ENCODE data around the gene LEFTY1. TPM values are rescaled to one million over a fixed set of nuclear protein-coding genes. Genes with fewer than 3 reads are reported as not detected.

LEFTY1 gene
- total RNA-seq, 1 donor from 2014 or later = not detected

GRCh38 chr1:225873281-225873850 lies 15.6 kb downstream of the LEFTY1 start:
- DNase-seq (ENCODE audit: low spot score) = no peak

DNA sequence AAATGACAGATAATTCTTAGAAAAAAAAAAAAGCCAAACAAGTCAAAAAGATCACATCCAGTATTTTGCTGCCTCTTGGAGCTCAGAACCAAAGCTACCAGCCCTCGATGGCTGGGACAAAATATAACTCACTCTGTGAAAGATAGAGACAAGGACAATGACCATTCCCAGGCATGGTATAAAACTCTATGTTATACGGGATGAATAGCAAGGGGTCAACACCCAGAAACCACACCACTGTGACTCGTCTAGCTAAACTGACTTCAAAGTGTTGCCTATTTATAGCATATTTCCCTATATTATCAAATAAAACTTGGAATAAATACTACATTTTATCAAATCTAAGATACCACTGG lies 16.9 kb downstream of the LEFTY1 start:
- DNase-seq (ENCODE audit: low spot score) = no peak

GRCh38 chr1:225871359-225872074 lies 17.4 kb downstream of the LEFTY1 start:
- DNase-seq (ENCODE audit: low spot score) = no peak

DNA sequence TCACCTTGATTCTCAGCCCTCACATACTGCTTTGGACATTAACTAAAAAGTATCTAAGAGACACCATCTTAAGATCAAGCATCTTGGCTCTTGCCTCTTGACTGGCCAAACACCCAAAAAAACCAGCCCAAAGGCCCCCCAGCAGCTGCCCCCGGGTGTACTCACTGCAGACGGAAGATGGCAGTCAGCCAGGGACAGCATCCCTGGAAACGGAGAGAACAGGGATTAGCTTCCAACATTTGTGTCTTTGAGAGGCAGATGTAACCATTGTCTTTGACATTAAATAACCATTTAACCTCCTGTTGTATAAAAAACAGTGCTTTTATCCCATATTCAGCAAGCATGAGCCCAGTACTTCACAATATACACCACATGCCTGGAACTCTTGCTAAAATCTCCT lies 18.0 kb downstream of the LEFTY1 start:
- DNase-seq (ENCODE audit: low spot score) = no peak

GRCh38 chr1:225868631-225869330 lies 20.2 kb downstream of the LEFTY1 start:
- no peak for DNase-seq (ENCODE audit: low spot score)

DNA sequence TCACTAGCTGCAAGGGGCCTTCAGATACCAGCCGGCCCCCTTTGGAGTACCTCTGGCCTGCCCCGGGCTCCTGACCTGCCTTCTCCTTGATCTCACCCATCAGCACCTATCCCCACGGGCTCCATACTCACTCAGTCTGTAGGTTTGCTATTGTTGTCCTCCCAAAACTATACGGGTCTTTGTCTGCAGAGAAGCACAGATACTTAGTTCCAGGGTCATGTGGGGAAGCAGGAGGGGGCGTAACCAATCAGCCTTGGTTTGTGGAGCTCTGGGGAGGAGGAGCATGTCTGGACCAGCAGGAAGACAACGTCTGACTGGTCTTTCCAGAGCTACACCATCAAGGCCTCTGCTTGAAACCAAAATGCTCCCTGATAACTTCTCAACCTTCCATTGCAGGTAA lies 22.0 kb downstream of the LEFTY1 start:
- no peak for DNase-seq (ENCODE audit: low spot score)

DNA sequence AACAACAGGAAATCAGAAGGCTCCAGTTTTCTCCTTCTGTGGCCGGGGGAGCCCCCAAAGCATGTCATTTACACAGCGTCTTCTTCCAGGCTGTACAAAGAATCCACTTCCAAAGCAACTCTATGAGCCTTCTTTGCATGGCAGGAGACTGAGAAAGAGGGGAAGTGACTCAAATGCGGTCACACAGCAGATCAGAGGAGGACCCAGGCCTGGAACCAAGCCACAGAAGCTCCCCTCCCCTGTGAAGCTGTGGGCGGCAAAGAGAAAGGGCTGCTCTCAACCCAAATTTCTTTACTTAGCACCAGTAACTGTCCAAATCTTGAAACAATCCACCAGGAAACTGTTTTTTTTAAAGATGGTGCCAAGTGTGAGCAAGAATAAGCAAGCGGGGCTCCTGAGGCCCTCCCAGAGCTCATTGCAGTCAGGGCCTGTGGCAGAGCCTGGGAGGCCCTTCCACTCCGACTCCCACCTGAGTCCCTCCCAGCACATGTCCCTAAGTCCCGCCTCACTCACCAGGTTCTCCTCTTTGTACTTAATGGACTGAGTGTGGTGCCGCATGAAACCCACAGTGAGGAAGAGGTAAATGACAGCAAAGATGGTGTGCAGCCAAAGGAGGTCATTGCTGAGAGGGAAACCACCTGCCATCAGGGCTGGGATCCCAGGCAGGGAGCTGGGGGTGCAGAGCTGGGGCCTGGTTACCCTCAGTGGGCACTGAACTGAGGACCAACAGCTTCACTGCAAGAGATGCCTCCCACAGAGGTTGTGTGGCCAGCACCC lies 22.7 kb downstream of the LEFTY1 start:
- DNase-seq (ENCODE audit: low spot score) = no peak

- no peak for DNase-seq (ENCODE audit: low spot score)
Observed at GRCh38 chr1:225865514-225865913, 23.4 kb downstream of the LEFTY1 start.

GRCh38 chr1:225863167-225863566 lies 25.8 kb downstream of the LEFTY1 start:
- DNase-seq (ENCODE audit: low spot score) = no peak

- no peak for DNase-seq (ENCODE audit: low spot score)
Observed at GRCh38 chr1:225862581-225862950, 26.4 kb downstream of the LEFTY1 start.

- no peak for DNase-seq (ENCODE audit: low spot score)
Observed at GRCh38 chr1:225861834-225862580, 26.9 kb downstream of the LEFTY1 start.

DNA sequence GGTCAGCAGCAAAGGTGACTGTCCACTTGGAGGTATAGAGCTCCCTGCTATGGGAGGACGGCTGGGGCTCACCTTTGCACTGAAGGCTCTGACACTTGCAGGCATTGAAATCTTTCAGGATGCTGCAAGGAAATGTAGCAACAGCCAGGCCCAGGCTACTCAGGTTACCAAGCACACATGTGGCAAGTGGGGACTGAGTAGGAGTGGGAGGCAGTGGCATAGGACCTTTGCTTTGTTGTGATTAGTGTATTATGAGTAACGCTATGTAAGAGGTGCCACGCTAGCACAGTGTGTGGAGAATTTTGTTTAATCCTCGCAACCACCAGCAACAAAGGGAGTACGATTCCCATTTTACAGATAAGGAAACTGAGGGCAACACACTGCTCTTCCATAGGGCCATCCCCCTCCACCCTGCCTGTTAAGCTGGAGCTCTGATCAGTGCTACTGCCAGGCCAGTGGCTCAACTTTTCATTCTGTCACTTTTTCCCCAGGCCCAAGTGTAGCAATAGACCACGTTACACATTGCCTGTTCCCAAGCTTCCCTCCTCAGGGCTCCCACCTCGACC lies 28.0 kb downstream of the LEFTY1 start:
- DNase-seq (ENCODE audit: low spot score) = no peak

DNA sequence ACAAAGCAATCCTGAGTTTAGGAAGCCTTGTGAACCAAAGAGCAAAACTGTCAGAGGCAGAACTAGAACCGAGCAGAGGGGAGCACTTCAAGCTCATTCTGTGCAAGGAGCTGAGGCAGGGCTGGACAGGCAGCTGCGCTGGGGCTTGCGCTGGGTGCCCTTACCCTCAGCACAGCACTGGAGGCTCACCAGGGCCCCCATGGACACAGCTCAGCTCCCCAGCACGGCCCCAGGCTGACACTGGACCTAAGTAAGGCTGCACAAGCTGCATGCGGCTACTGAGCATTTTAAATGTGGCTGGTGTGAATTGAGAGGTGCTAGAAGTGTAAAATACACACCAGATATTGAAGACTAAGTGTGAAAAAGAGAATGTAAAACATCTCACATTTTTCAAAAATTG lies 28.8 kb downstream of the LEFTY1 start:
- no peak for DNase-seq (ENCODE audit: low spot score)

- no peak for DNase-seq (ENCODE audit: low spot score)
Observed at GRCh38 chr1:225859151-225859550, 29.8 kb downstream of the LEFTY1 start.

GRCh38 chr1:225857256-225857655 lies 31.7 kb downstream of the LEFTY1 start:
- no peak for DNase-seq (ENCODE audit: low spot score)

DNA sequence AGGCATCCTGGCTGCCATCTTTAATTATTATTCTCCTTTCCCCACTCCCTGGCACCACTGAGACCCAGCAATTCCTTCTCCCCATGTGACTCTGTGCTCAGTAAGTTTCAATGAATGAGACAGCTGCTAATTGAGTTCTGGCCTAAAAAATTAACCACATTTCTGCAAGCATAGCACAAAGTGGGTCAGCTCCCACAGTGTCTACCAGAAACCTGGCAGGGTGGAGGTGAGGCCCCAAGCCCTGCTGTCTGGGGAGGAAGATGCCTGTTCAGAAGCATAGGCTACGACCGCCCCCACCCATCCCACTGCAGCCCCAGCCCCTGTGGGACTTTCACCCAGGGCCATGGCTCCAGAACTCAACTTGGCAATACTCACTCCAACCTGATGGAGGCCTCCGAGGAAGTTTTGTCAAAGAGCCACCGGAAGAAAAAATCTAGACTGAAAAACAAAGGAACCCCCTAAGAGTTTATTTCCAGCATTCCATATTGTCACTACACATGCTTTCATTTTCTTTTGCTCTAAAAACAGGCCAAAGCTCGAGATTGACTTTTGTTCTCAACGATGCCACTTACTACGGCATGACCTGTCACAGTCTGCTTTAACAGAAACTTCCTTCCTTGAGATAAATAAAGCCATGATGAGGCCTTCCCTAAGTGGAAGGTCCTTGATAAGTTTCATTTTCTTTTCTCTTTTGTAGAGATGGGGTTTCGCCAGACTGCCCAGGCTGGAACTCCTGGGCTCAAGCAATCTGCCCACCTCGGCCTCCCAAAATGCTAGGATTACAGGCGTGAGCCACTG lies 33.2 kb downstream of the LEFTY1 start:
- DNase-seq (ENCODE audit: low spot score) = no peak

- no peak for DNase-seq (ENCODE audit: low spot score)
Observed at GRCh38 chr1:225853441-225853840, 35.5 kb downstream of the LEFTY1 start.

DNA sequence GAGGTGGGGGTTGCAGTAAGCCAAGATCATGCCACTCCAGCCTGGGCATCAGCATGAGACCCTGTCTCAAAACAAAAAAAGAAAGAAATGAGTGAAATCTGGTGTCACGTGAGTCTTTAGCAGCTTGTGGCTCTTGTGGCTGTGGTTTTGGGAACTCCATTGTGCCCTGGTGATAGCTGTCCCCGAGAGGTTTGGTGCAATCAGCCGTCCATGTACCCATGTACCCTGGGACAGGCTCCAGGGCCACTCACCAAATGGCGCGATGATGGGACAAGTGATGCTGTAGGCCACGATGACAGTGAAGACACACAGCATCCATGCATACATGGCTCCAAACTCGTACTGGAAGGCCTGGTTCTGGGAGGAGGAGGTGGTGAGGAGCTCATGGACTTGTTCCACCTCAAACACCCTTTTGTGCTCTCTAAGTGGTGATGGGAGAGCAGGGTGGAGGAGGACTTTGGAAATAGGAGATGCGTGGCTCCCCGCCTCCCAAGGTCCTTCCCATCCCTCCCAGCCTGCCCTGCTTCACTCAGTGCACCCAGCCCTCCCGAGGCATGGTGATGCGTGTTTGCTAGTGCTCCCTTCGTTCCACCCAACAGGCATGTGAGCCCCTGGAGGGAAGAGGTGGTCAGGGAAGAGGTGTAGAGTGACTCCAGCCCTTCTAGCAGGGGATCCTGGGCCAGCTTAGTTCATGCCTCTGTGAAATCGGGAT lies 36.4 kb downstream of the LEFTY1 start:
- DNase-seq (ENCODE audit: low spot score) = no peak

GRCh38 chr1:225851805-225852204 lies 37.1 kb downstream of the LEFTY1 start:
- no peak for DNase-seq (ENCODE audit: low spot score)
